H1 (cell line): Measurements from ENCODE around the gene ARL14. TPM values are rescaled to one million over a fixed set of nuclear protein-coding genes. Genes with fewer than 3 reads are reported as not detected.

Source experiments
- CTCF ChIA-PET: fragments of 300-600 bp; sonication (Branson Sonifier 250); formaldehyde crosslinking; loops from one replicate; lab custom pipeline; 2021; ENCODE audit not compliant: partially characterized antibody; lab: Charles Lee
- POLR2A ChIA-PET: fragments of 300-600 bp; sonication (Branson Sonifier 250); formaldehyde crosslinking; loops from one replicate; lab custom pipeline; 2021; ENCODE audit warnings: inconsistent platforms; ENCODE audit not compliant: partially characterized antibody; lab: Charles Lee
- DNase-seq, 2 experiments: peaks; one replicate each; pipeline versions ENCODE4 v3.0.0 to v3.0.0-alpha.2; 2010 to 2022; ENCODE audit warnings: low spot score in 2 of 2, low read depth in 1 of 2, mixed read lengths in 1 of 2
- FAIRE-seq: peaks from 2 replicates; lab custom pipeline; 2011; peaks lifted over from hg19 to GRCh38; lab: Jason Lieb, UNC
- H2AFZ ChIP-seq: 2 replicates; pipeline ENCODE4 v1.8.1; 2012; ENCODE audit warnings: low read length, inconsistent platforms
- H2AK5ac ChIP-seq: 2 replicates; pipeline ENCODE4 v1.6.1; 2013; ENCODE audit warnings: low read depth, low read length
- H2BK120ac ChIP-seq: replicated peaks from 2 replicates; pipeline ENCODE3; 2013; ENCODE audit warnings: low read depth, low read length, inconsistent platforms
- H2BK12ac ChIP-seq: 2 replicates; pipeline ENCODE4 v1.6.1; 2013; ENCODE audit warnings: low read depth, low read length
- H2BK15ac ChIP-seq: 2 replicates; pipeline ENCODE4 v1.6.1; 2013; ENCODE audit warnings: low read length
- H2BK20ac ChIP-seq: 2 replicates; pipeline ENCODE4 v1.6.1; 2013; ENCODE audit warnings: low read length
- H2BK5ac ChIP-seq: 2 replicates; pipeline ENCODE4 v1.6.1; 2013; ENCODE audit warnings: low read depth, low read length
- H3K14ac ChIP-seq: 2 replicates; pipeline ENCODE4 v1.6.1; 2013; ENCODE audit warnings: inconsistent platforms; ENCODE audit not compliant: insufficient read length
- H3K18ac ChIP-seq: 2 replicates; pipeline ENCODE4 v1.6.1; 2013; ENCODE audit warnings: low read length; ENCODE audit errors: extremely low read depth
- H3K23ac ChIP-seq: 2 replicates; pipeline ENCODE4 v1.6.1; 2013; ENCODE audit warnings: inconsistent platforms; ENCODE audit not compliant: insufficient read length
- H3K23me2 ChIP-seq: 2 replicates; pipeline ENCODE4 v1.6.1; 2013; ENCODE audit warnings: low read depth, low read length
- H3K27ac ChIP-seq: 2 replicates; pipeline ENCODE4 v1.6.1; 2011; ENCODE audit warnings: low read depth, low read length, inconsistent platforms
- H3K27me3 ChIP-seq, 4 experiments: replicated peaks in 1 of 4; 1 replicate in 1 of 4; 2 replicates in 3 of 4; pipeline versions ENCODE4 v1.6.1 to v1.8.1; 2011 to 2013; ENCODE audit warnings: low read length in 3 of 4, mild to moderate bottlenecking in 3 of 4, inconsistent platforms in 2 of 4, mixed read lengths in 2 of 4, moderate library complexity in 1 of 4; ENCODE audit not compliant: control insufficient read depth in 3 of 4, insufficient read depth in 3 of 4; ENCODE audit errors: extremely low read depth in 1 of 4
- H3K36me3 ChIP-seq, 4 experiments: 2 replicates each; pipeline versions ENCODE4 v1.6.1 to v1.8.1; 2011 to 2013; ENCODE audit warnings: mild to moderate bottlenecking in 4 of 4, low read length in 3 of 4, moderate library complexity in 2 of 4, control low read depth in 1 of 4, inconsistent platforms in 1 of 4; ENCODE audit not compliant: insufficient read depth in 4 of 4, control insufficient read depth in 2 of 4
- H3K4ac ChIP-seq: replicated peaks from 2 replicates; pipeline ENCODE3; 2013; ENCODE audit warnings: low read length, low read depth, mixed read lengths, inconsistent platforms; ENCODE audit not compliant: insufficient read length
- H3K4me1 ChIP-seq, 4 experiments: replicated peaks in 1 of 4; 1 replicate in 1 of 4; 2 replicates in 3 of 4; pipeline versions ENCODE4 v1.6.1 to v1.8.1; 2011 to 2013; ENCODE audit warnings: low read length in 3 of 4, inconsistent platforms in 2 of 4, mixed read lengths in 1 of 4; ENCODE audit not compliant: insufficient read depth in 4 of 4, control insufficient read depth in 3 of 4
- H3K4me2 ChIP-seq, 2 experiments: 2 replicates each; pipeline versions ENCODE4 v1.6.1 to v1.8.1; 2011 to 2013; ENCODE audit warnings: low read depth in 2 of 2, low read length in 2 of 2, control low read depth in 1 of 2, inconsistent platforms in 1 of 2, mild to moderate bottlenecking in 1 of 2; ENCODE audit not compliant: insufficient read depth in 1 of 2
- H3K4me3 ChIP-seq, 4 experiments: fragments of 200-600, 300-600 bp in 1 of 4; sonication (generic), shearing (Covaris generic), sonication (Bioruptor Twin) in 1 of 4; 2 replicates each; pipeline versions ENCODE4 v1.5.1 to v1.8.1; 2011 to 2016; ENCODE audit warnings: low read length in 4 of 4, low read depth in 3 of 4, control low read depth in 2 of 4, inconsistent platforms in 2 of 4, mild to moderate bottlenecking in 2 of 4, mixed read lengths in 1 of 4, moderate library complexity in 1 of 4; ENCODE audit not compliant: insufficient read depth in 2 of 4; ENCODE audit errors: extremely low read depth in 1 of 4
- H3K56ac ChIP-seq: replicated peaks from 2 replicates; pipeline ENCODE3; 2013; ENCODE audit warnings: low read depth, mild to moderate bottlenecking, mixed read lengths, low read length, inconsistent platforms; ENCODE audit not compliant: insufficient read length
- H3K79me1 ChIP-seq: 2 replicates; pipeline ENCODE4 v1.6.1; 2013; ENCODE audit warnings: low read depth, low read length, control low read depth
- H3K79me2 ChIP-seq, 2 experiments: 2 replicates each; pipeline versions ENCODE4 v1.6.1 to v1.8.1; 2012 to 2013; ENCODE audit warnings: low read length in 2 of 2, mild to moderate bottlenecking in 2 of 2, inconsistent platforms in 1 of 2; ENCODE audit not compliant: insufficient read depth in 2 of 2, control insufficient read depth in 1 of 2
- H3K9ac ChIP-seq, 4 experiments: replicated peaks in 1 of 4; 1 replicate in 1 of 4; 2 replicates in 3 of 4; pipeline versions ENCODE4 v1.6.1 to v1.8.1; 2011 to 2013; ENCODE audit warnings: low read depth in 3 of 4, low read length in 3 of 4, control low read depth in 2 of 4, mild to moderate bottlenecking in 2 of 4, moderate library complexity in 2 of 4, inconsistent platforms in 1 of 4; ENCODE audit errors: extremely low read depth in 1 of 4
- H3K9me3 ChIP-seq, 2 experiments: 2 replicates each; pipeline versions ENCODE4 v1.6.1 to v1.8.1; 2012 to 2013; ENCODE audit warnings: mild to moderate bottlenecking in 2 of 2, moderate library complexity in 2 of 2, control low read depth in 1 of 2, inconsistent platforms in 1 of 2, low read depth in 1 of 2, low read length in 1 of 2, mixed read lengths in 1 of 2; ENCODE audit not compliant: insufficient read depth in 2 of 2
- H4K20me1 ChIP-seq, 2 experiments: replicated peaks in 1 of 2; 2 replicates each; pipeline versions ENCODE3 to v1.8.1; 2011 to 2013; ENCODE audit warnings: inconsistent platforms in 2 of 2, low read length in 2 of 2, mild to moderate bottlenecking in 1 of 2; ENCODE audit not compliant: insufficient read depth in 2 of 2, control insufficient read depth in 1 of 2
- H4K5ac ChIP-seq: 2 replicates; pipeline ENCODE4 v1.6.1; 2013; ENCODE audit warnings: low read length, low read depth, mixed read lengths, inconsistent platforms; ENCODE audit not compliant: insufficient read length
- H4K8ac ChIP-seq: 2 replicates; pipeline ENCODE4 v1.8.0; 2013; ENCODE audit warnings: mild to moderate bottlenecking, moderate library complexity, low read length, inconsistent platforms; ENCODE audit not compliant: insufficient read depth; ENCODE audit errors: extremely low read depth
- H4K91ac ChIP-seq: replicated peaks from 2 replicates; pipeline ENCODE3; 2013; ENCODE audit warnings: low read length, mixed read lengths, inconsistent platforms; ENCODE audit not compliant: insufficient read length
- FOSL1 ChIP-seq: IDR thresholded peaks from 2 replicates; pipeline ENCODE4 v1.6.1; 2011; ENCODE audit warnings: mild to moderate bottlenecking, low read depth, low read length, moderate library complexity; ENCODE audit not compliant: insufficient read depth
- HDAC6 ChIP-seq: IDR thresholded peaks from one replicate; pipeline ENCODE4 v1.7.1; 2012; ENCODE audit warnings: low read depth, mild to moderate bottlenecking, inconsistent platforms, low read length, moderate library complexity
- JUN ChIP-seq: IDR thresholded peaks from 2 replicates; pipeline ENCODE4 v1.6.1; 2011; ENCODE audit warnings: low read depth, mild to moderate bottlenecking, improper control_type of control experiment, low read length
- POLR2AphosphoS5 ChIP-seq: IDR thresholded peaks from 2 replicates; pipeline ENCODE4 v1.6.1; 2011; ENCODE audit warnings: low read depth, low read length
- RAD21 ChIP-seq, 2 experiments: IDR thresholded peaks in 1 of 2; conservative IDR thresholded peaks in 1 of 2; 2 replicates each; pipeline ENCODE4 v1.6.1; 2011; ENCODE audit warnings: low read depth in 2 of 2, low read length in 2 of 2, improper control_type of control experiment in 1 of 2, inconsistent platforms in 1 of 2, mild to moderate bottlenecking in 1 of 2, moderate library complexity in 1 of 2
- SIX5 ChIP-seq: IDR thresholded peaks from 2 replicates; pipeline ENCODE4 v1.6.1; 2011; ENCODE audit warnings: mild to moderate bottlenecking, low read depth, low read length
- SP1 ChIP-seq: IDR thresholded peaks from 2 replicates; pipeline ENCODE4 v1.6.1; 2011; ENCODE audit warnings: low read depth, low read length
- TAF1 ChIP-seq: IDR thresholded peaks from 2 replicates; pipeline ENCODE4 v1.6.1; 2011; ENCODE audit warnings: mild to moderate bottlenecking, low read depth, low read length
- ZNF274 ChIP-seq: IDR thresholded peaks from 2 replicates; pipeline ENCODE4 v1.7.0; 2012; ENCODE audit warnings: low read length, borderline replicate concordance; ENCODE audit errors: extremely low read depth
- WGBS, 2 experiments: shearing (Covaris generic) in 1 of 2; methylation state at CpG; one replicate each; pipeline versions ENCODE4 v1.1.6 to v1.1.7; 2013 to 2015; ENCODE audit warnings: low lambda C conversion rate in 2 of 2, mixed read lengths in 2 of 2, inconsistent platforms in 1 of 2, low coverage in 1 of 2, missing lambda C conversion rate in 1 of 2; ENCODE audit not compliant: insufficient replicate concordance in 2 of 2, insufficient coverage in 1 of 2, insufficient read length in 1 of 2; ENCODE audit errors: extremely low coverage in 1 of 2, missing lambda C conversion rate in 1 of 2; 5-methylcytosine and 5-hydroxymethylcytosine counted together
- polyA plus RNA-seq, 7 experiments: library from polyadenylated mRNA; depleted of rRNA in 3 of 7; stranded (reverse) in 5 of 7; unstranded in 2 of 7; fragments of >200 nt in 5 of 7; fragments of 200-250 nt in 2 of 7; gene quantifications; 1 replicate in 5 of 7; 2 replicates in 1 of 7; 4 replicates in 1 of 7; pipeline versions ENCODE4 v1.2.1 to v1.2.3, GENCODE V29; 2011 to 2013; ENCODE audit warnings: missing spikeins in 2 of 7, mixed read lengths in 2 of 7
- total RNA-seq: library from RNA; stranded (reverse); fragmentation: NEBNext Ultra II Directional; extraction: Animal tissue kit (Norgen Biotek cat#: 25700); gene quantifications from 2 replicates; pipeline ENCODE4 v1.2.1, GENCODE V29; 2021
- TF ChIP-seq, protein P1 (sequence below), 3 experiments: IDR thresholded peaks; 1 replicate in 2 of 3; 2 replicates in 1 of 3; pipeline versions ENCODE4 v1.5.1 to v1.6.1; 2011; ENCODE audit warnings: low read length in 3 of 3, mild to moderate bottlenecking in 3 of 3, inconsistent platforms in 2 of 3, low read depth in 1 of 3, moderate library complexity in 1 of 3; ENCODE audit not compliant: insufficient read depth in 1 of 3; ENCODE audit errors: control extremely low read depth in 1 of 3

The ARL14 gene
- total and polyA plus RNA-seq, 2 of the 8 experiments (the other 6 are each of a cell fraction or from before 2014, with no cell fraction given): not detected

DNA sequence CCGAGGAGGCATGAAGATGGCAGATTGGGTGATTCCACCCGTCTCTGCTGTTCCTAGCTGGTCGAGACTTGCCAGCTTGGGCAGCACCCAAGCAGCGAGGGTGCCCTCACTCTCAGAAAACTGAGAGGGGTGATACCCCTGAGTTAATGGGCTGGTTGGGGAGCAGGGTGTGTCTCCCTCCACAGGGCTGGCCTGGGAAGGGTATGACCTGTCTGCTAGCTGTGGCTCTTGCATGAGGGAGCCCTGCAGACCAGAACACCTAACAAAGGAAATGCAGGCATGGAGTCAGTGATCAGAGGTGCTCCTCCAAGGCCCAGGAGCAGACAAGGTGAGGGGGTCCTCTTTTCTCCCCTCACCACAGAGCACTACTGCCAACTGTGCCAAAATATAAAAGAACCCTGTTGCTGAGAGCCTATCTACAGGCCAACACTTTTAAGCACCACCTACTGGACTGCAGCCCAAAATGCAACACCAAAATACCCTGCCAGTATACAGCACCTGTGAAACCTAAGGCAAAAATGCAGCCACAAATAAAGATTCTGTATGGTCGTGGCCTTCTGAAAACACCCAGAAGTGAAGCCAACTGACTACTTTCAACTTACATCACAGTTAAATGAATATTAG, 43.3 kb downstream of the ARL14 start:
- no peaks in the 10 kb centered on the region for H3K4me1 ChIP-seq
- H4K8ac ChIP-seq: peak overlapping the region; percentile 28; the same call in 1 of the 2 replicates
- H3K9ac ChIP-seq: no peak overlapping the region
- no peak for FAIRE-seq
- H2BK120ac ChIP-seq: no peak overlapping the region
- H2BK12ac ChIP-seq: no peak overlapping the region
- POLR2A ChIA-PET: no interaction called here
- H2BK20ac ChIP-seq: no peak overlapping the region
- DNase-seq: no peak
- H3K23ac ChIP-seq: no peak overlapping the region
- CTCF ChIA-PET: interaction anchor here (0.7 to 3.5 kb wide), 22 partner anchors 9 to 510 kb away, joined by 3 to 25 read pairs (median 4); no protein-coding TSS in a partner anchor
- H2BK5ac ChIP-seq: no peak overlapping the region
- no peak overlapping the region for H3K4me3 ChIP-seq
- WGBS, 2 experiments: 91% methylated on average over 5 of the region's 5 CpGs; no CpG with 5 or more reads in 1 of the 2 experiments
- H3K4me2 ChIP-seq: no peak overlapping the region
- no peaks in the 10 kb centered on the region for H3K9me3 ChIP-seq
- H3K79me2 ChIP-seq: no peaks in the 10 kb centered on the region
- peak overlapping the region; percentile 61; the same call in 1 of the 2 replicates for H2BK15ac ChIP-seq
- H2AFZ ChIP-seq: peak overlapping the region; percentile 19; the same call in 1 of the 2 replicates
- H3K4ac ChIP-seq: no peak overlapping the region
- H3K23me2 ChIP-seq: no peaks in the 10 kb centered on the region
- H3K27ac ChIP-seq: no peak overlapping the region
- no peaks in the 10 kb centered on the region for H3K79me1 ChIP-seq
- H4K20me1 ChIP-seq: no peaks in the 10 kb centered on the region
- no peak overlapping the region for H3K14ac ChIP-seq
- H4K5ac ChIP-seq: no peak overlapping the region
- H3K27me3 ChIP-seq: no peaks in the 10 kb centered on the region
- no peak overlapping the region for H4K91ac ChIP-seq
- no peaks in the 10 kb centered on the region for H3K36me3 ChIP-seq
- no peak overlapping the region for H3K18ac ChIP-seq
- H2AK5ac ChIP-seq: no peak overlapping the region
- no peak overlapping the region for H3K56ac ChIP-seq
- TF ChIP-seq, protein P1, sequence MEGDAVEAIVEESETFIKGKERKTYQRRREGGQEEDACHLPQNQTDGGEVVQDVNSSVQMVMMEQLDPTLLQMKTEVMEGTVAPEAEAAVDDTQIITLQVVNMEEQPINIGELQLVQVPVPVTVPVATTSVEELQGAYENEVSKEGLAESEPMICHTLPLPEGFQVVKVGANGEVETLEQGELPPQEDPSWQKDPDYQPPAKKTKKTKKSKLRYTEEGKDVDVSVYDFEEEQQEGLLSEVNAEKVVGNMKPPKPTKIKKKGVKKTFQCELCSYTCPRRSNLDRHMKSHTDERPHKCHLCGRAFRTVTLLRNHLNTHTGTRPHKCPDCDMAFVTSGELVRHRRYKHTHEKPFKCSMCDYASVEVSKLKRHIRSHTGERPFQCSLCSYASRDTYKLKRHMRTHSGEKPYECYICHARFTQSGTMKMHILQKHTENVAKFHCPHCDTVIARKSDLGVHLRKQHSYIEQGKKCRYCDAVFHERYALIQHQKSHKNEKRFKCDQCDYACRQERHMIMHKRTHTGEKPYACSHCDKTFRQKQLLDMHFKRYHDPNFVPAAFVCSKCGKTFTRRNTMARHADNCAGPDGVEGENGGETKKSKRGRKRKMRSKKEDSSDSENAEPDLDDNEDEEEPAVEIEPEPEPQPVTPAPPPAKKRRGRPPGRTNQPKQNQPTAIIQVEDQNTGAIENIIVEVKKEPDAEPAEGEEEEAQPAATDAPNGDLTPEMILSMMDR (IDR thresholded peaks at IDR 0.05; ENCODE audit: control extremely low read depth in 1 of 3, insufficient read depth in 1 of 3, low read depth in 1 of 3, low read length in 3 of 3): peak in 2 of 3 experiments; percentile 36 to 56; a peak in 3 of 4 replicates
- TF ChIP-seq SP1: no peak
- TF ChIP-seq ZNF274: no peak
- no peak for TF ChIP-seq JUN
- peak; percentile 23 to 43; a peak in 3 of 4 replicates for TF ChIP-seq RAD21 (IDR thresholded peaks at IDR 0.05 in 1 of 2, conservative IDR thresholded peaks at IDR 0.05 in 1 of 2; ENCODE audit: low read depth in 2 of 2, low read length in 2 of 2)
- TF ChIP-seq SIX5: no peak
- TF ChIP-seq POLR2AphosphoS5: no peak
- TF ChIP-seq HDAC6: no peak
- no peak for TF ChIP-seq FOSL1
- TF ChIP-seq TAF1: no peak
